Prostate gland (tissue), 2 donors: ENCODE results near the gene SPATA45.

Experiments used
- CTCF ChIP-seq, 4 experiments: fragments of 200-600 bp in 2 of 4; fragments of 450-650 bp in 2 of 4; sonication (generic) in 2 of 4; IDR thresholded peaks; 1 replicate in 3 of 4; 2 replicates in 1 of 4; pipeline ENCODE4 v1.5.1; 2016 to 2019; ENCODE audit warnings: antibody characterized with exemption in 4 of 4, mild to moderate bottlenecking in 2 of 4, moderate library complexity in 2 of 4
- POLR2A ChIP-seq: fragments of 450-650 bp; IDR thresholded peaks from one replicate; pipeline ENCODE4 v1.6.1; 2016; ENCODE audit warnings: antibody characterized with exemption, mild to moderate bottlenecking
- POLR2AphosphoS5 ChIP-seq: sonication (generic); formaldehyde crosslinking; IDR thresholded peaks from one replicate; pipeline ENCODE4 v1.6.1; 2017; ENCODE audit warnings: antibody characterized with exemption

GRCh38 chr1:212827831-212828278 lies 19.6 kb downstream of the SPATA45 start:
- TF ChIP-seq CTCF (IDR thresholded peaks at IDR 0.05) = no peak
- TF ChIP-seq POLR2A = no peak
- TF ChIP-seq POLR2AphosphoS5 = no peak
